GM18526 (cell line): Measurements from ENCODE around the gene FAT1.

Source experiments
- POLR2A ChIP-seq: IDR thresholded peaks from 3 replicates; pipeline ENCODE4 v1.6.1; 2011; ENCODE audit not compliant: insufficient read length; ENCODE audit errors: extremely low read depth

Gene FAT1

DNA sequence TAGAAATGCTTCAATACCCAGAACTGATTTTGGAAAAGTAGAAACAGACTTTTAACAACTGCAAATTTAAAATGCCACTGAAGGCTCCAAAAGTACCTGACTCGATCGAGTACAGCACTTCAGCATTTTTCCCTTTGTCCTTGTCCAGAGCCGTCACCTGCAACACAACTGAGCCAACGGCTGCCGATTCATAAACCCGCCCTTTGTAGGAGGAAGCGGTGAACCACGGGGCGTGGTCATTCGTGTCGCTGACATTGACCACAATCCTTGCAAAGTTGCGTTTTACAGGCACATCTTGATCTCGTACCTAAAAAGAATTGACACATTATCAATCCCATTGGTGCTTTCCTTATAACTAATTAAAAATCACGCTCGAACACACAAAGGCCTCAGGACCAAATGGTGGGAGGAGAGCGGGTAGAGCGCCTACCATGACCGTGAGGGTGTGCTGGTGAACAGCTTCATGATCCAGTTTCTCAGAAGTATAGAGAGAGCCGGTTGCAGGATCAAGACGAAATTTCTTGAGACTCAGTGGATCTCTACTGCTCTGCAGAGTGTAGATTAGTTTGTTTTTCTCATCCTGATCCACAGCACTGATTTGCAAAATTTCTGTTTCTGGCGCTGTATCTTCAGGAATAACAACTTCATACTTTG lies 95.5 kb downstream of the FAT1 start:
- no peak for TF ChIP-seq POLR2A

DNA sequence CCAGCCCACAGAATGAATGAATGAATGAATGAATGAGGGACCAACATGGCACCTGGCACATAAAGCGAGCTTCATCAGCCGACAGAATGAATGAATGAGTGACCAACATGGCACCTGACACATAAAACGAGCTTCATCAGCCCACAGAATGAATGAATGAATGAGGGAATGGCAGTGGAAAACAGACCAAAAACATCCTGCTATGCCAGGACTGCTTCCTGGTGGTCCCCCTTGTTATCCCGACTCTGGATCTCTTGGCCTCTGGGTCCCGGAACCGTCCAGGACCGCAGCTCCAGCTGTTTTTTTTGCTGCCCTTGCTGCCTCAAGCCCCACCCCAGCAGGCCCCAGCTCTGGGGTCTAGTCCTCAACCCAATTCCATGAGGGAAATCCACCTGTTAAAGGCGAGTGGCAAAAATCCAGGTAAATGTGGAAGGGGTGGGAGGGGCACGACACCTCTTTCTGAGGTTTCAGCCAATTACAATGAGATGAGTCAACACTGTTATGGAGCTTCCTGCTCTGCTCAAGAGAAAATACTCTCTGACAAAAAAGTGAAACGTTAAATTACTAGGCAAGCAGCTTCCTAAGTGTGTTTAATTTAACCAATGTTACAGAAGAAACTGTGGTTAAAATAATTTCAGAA lies 96.3 kb downstream of the FAT1 start:
- TF ChIP-seq POLR2A: no peak

DNA sequence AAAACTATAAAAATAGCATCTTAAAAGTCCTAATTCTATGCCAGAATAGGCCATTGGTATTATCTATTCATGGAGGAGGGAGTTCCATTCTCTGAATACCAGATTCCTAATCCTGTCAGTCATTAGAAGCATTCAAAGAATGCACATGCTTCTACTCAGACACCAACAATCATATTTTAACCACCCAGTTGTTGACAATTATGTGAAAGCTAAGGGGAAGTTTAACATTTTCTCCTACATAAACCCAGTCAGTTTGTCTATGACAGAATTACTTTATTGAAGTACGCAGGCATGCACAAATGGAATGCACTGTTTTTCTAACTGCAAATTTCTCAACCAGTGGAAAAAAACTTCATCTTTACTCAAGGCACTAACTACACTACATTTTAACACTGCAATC lies 98.7 kb downstream of the FAT1 start:
- TF ChIP-seq POLR2A: no peak

DNA sequence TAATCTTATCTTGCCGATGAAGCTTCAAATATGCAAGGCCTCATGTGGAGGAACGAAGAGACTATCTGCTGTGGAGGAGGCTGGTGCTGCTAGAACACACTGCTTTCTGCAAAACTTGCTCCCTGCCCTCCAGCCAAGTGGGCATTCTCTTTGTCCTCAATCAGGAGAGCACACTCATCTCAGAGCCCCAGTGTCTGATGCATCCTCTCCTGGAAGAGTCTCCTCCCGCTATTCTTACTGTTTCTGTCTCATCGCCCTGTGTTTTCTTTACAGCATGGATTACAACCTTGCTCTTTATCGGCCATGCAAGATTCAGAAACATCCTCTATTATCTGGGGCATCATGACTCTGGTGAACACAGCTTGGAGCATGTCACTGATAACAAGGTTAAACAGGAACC lies 100.1 kb downstream of the FAT1 start:
- no peak for TF ChIP-seq POLR2A

DNA sequence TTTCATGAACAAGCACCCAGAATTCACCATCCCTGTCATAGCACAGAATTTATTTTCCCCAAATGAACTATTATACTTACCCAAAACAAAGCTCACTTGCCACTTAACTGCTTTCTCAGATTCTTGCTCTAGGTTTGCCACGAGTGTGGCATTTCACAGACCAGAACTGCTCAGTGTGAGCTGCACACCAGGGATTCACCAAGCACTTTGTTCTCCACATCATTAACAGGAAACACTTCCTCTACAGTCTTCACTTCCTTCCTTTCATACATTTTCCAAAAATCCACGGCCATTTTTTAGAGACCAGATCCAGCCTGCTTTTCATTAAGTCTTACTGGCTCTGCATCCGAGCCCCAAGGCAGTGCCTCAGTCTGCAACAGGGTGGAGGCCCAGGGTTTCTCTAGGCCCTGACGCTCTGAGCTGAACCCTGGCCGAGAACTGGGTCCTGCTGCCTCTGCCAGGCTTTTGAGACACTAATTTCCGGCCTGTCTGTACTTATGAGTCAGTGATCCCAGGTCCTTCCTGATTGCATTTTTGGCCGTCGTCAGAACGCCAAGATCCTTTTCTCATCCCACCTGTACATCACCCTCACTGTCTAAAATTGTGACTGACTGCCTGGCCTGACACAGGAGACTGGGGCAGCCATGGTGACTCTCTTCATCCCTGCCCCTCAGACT lies 100.7 kb downstream of the FAT1 start:
- no peak for TF ChIP-seq POLR2A

DNA sequence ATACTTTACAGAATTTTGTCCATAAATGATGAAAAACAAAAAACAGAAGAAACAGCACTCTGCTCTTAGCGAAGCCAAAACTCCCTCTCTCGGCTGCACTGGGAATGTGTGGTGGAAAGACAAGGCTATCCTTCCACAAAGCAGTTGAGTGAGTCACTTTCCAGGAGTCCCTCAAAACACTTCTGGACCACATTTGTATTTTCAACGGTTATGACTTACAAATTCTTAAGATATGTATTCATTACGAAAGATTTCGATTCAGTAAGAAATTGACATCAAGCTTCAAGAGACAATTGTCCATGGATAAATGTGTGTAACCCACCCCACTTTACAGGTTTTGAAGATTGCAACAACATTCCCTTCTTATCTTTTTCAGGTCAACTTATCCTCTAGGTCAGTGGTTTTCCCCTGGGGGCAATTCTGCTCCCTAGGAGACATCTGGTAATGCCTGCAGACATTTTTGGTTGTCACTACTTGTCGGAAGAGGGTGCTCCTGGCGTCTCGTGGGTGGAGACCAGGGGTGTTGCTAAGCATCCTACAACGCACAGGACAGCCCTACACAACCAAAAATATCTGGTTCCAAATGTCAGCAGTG lies 101.6 kb downstream of the FAT1 start:
- TF ChIP-seq POLR2A: no peak

DNA sequence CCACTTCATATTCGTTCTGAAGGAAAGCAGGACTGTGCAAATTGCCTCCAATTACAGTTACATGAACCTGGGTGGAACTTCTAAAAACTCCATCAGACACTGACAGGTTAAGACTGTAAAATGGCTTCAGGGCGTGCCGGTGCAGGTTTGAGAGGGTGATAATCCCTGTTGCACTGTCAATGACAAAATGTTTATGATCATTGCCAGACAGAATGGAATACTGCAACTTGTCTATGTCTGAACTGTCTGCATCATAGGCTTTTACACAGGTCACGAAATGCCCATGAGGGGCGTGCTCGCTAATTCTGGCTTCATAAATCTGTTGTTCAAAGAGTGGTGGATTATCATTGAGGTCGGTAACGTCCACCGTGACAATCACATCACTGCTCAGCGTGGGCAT lies 104.6 kb downstream of the FAT1 start:
- TF ChIP-seq POLR2A: no peak

DNA sequence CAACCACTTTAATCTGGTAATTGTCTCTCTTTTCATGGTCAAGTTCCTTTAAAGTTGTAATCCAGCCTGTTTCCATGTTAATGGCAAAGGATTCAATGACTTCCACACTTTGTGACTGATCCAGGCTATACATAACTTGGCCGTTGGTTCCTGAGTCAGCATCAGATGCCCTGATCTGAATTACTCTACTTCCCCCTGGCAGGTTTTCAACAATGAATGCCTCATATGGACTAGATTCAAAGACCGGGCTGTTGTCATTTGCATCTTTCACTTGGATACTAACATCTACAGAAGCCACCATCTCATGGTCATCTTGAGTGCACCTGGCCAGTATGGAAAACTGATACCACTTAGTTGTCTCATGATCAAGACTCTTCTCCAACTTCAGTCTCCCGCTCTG lies 105.7 kb downstream of the FAT1 start:
- no peak for TF ChIP-seq POLR2A

DNA sequence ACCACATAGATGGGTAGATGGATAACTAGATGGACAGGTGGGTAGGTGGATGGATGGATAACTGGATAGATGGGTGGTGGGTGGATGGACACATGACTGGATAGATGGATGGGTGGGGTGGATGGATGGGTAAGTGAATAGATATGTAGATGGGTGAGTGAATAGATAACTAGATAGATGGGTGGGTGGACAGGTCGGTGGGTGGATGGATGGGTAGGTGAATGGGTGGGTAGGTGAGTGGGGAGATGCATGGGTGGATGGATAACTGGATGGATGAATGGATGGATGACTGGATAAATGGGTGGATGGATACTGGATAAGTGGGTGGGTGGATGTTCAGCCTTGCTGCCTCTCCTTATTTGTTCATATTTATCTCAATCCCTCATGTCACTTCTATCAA lies 116.2 kb downstream of the FAT1 start:
- TF ChIP-seq POLR2A: no peak

DNA sequence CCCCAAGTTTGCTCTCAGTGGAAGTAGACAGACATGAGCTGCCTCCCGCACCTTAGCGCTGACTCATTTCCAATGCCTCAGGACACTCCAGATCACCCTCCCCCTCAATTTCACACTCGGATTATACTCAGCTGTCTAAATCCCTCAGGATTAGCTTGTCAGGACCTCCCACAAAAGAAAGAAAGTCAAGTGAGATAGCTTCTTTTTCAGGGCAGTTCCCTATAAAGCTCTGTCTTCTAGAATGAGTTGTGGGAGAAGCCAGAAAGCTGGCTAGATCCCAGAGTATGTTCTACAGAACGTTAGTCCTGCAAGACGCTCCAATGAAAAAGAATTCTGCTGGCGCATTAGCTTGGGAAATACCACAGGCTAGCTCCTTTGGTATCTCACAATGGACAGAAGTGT lies 117.1 kb downstream of the FAT1 start:
- no peak for TF ChIP-seq POLR2A

DNA sequence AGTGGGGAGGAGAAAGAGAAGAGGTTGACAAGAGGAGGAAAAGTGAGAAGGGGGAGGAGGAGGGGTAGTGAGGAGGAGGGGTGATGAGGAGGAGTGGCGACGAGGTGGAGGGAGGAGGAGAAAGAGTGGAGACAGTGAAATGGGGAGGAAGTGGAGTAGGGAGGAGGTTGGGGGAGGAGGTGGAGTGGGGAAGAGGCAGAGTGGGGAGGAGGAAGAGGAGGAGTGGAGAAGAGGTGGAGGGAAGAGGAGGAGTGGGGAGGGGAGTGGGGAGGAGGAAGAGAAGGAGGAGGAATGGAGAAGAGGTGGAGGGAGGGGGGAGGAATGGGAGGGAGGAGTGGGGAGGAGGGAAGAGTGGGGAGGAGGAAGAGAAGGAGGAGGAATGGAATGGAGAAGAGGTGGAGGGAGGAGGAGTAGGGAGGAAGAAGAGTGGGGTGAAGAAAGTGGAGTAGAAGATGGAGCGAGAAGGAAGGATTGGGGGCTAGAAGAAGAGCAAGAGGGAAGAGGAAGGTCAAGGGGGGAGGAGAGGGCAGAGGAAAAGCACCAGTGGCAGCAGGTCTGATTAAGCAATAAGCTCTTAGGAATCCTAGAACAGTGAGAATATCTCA lies 118.3 kb downstream of the FAT1 start:
- TF ChIP-seq POLR2A: no peak

DNA sequence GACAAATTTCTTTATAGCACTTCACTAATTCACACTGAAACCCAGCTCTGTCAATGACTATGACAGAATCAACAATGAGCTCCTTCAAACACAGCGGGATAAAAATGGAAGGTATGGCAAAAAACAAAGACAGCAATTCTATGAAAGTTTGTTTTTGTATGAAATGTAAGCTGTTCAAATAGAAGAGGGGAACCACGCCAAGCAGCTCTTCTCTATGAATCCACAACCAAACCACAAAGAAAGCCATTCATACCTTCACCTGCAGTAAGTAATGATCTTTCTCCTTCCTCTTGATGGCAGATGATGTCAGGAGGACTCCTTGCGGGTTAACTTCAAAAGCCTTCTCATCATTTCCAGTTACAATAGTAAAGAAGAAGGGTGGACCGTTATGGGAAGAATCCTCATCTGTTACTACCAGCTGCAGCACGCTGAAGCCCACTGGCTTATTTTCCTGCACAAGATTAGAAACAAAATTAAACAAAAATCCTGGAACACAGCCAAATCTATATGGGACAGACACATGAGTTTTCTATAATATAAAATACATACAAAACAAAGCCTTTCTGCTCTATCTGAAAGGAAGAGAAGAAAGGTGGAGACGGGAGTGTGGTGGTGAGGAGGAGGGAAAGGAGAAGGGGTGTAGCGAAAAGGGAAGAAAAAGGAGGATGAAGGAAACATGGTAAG lies 119.4 kb downstream of the FAT1 start:
- TF ChIP-seq POLR2A: no peak

DNA sequence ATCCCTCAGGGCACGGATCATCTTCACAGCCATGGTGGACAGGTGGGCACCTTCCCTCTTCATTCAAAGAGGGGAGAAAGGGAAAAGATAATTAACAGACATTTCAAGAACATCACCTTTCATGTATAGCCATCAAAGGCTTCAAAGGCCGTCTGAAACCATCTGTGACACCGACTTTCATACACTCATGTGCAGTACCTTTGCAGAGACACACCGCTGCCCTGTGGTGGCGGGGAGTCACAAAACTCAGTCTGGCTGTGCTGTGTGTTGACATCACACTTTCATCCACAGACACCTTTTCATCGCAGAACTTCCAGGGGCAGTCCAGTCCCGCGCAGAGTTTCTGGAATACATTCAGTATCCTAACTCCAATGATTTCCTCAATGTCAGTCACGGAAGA lies 120.7 kb downstream of the FAT1 start:
- TF ChIP-seq POLR2A: no peak

DNA sequence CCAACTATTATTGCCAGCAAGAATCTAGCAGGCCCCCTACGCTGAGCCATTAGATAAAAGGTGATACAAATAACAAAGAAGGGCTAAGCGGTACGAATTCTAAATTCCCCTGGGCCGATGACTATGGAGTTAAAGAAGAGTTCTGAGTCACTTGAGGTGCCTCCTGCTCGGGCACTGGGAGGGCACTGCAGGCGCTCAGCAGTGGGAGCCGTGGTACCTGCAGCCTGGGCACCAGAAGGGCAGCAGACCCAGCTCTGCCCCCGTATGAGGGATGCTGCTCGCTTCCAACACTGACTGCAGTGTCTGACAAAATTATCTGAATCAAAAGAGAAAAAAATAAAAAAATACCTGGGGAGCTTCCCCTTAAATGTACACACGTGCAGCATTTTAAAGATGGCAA lies 124.2 kb downstream of the FAT1 start:
- no peak for TF ChIP-seq POLR2A

DNA sequence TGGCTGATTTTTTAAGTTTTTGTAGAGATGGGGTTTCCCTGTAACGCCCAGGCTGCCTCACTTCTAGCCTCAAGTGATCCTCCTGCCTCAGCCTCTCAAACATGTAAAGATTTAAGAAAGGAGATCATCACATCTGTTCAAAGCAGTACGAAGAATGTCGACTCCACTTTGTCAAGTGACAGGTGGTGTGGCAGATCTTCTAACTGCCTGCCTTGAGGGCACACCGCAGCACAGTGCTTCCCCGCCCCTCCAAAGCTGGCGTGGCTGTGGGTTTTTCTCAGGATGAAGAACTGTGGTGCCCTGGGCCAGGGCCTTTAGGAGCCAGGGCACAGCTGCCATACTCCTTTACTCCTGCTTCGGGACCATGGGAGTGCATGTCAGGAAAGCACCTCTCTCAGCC lies 125.0 kb downstream of the FAT1 start:
- TF ChIP-seq POLR2A: no peak
